GM12878 (cell line): ENCODE data around the gene NMUR1. TPM values are rescaled to one million over a fixed set of nuclear protein-coding genes. Genes with fewer than 3 reads are reported as not detected.

Source experiments
- ATAC-seq: fragments of 200-7000 bp; cut with Tn5 transposase; 3 replicates; pipeline ENCODE4 v1.9.1; 2020; ENCODE audit warnings: mild to moderate bottlenecking, moderate library complexity
- BruUV-seq: library from RNA; stranded (reverse); fragments of 400-500 nt; replicated peaks from 2 replicates; lab custom pipeline; 2021; lab: Mats Ljungman, UMichigan
- CTCF ChIA-PET: fragments of 300-600 bp; sonication (Branson Sonifier 250); formaldehyde crosslinking; extraction: SDS; loops from one replicate; lab custom pipeline; 2021; ENCODE audit warnings: inconsistent platforms; lab: Yijun Ruan, JAX
- POLR2A ChIA-PET: fragments of 350-600 bp; formaldehyde crosslinking; extraction: SDS; loops from one replicate; lab custom pipeline; 2021; ENCODE audit warnings: inconsistent platforms; lab: Charles Lee
- RAD21 ChIA-PET: fragments of 300-600 bp; sonication (Branson Sonifier 250); formaldehyde crosslinking; loops from one replicate; lab custom pipeline; 2023; ENCODE audit warnings: antibody characterized with exemption; ENCODE audit not compliant: unreplicated experiment; lab: Charles Lee
- SMC1A ChIA-PET: fragments of 300-600 bp; sonication (Branson Sonifier 250); formaldehyde crosslinking; loops from one replicate; lab custom pipeline; 2023; ENCODE audit not compliant: unreplicated experiment, uncharacterized antibody; lab: Charles Lee
- DNase-seq: peaks from one replicate; pipeline ENCODE4 v3.0.0-alpha.2; 2011; ENCODE audit warnings: low read depth, low spot score
- FAIRE-seq: peaks from 3 replicates; lab custom pipeline; 2011; peaks lifted over from hg19 to GRCh38; lab: Jason Lieb, UNC
- H2AFZ ChIP-seq: 2 replicates; pipeline ENCODE4 v1.6.0; 2011; ENCODE audit warnings: low read depth, low read length, control low read depth; ENCODE audit not compliant: control insufficient read depth
- H3K27ac ChIP-seq: 2 replicates; pipeline ENCODE4 v1.5.1; 2011; ENCODE audit warnings: control low read depth; ENCODE audit not compliant: control insufficient read depth, insufficient read depth
- H3K27me3 ChIP-seq, 2 experiments: replicated peaks in 1 of 2; 2 replicates each; pipeline versions ENCODE4 v1.6.0 to v1.6.1; 2011; ENCODE audit warnings: low read length in 1 of 2; ENCODE audit not compliant: control insufficient read depth in 2 of 2, insufficient read depth in 2 of 2
- H3K36me3 ChIP-seq, 2 experiments: 2 replicates each; pipeline ENCODE4 v1.5.1; 2011; ENCODE audit warnings: low read length in 1 of 2; ENCODE audit not compliant: control insufficient read depth in 2 of 2, insufficient read depth in 2 of 2
- H3K4me1 ChIP-seq: 2 replicates; pipeline ENCODE4 v1.6.1; 2011; ENCODE audit warnings: mild to moderate bottlenecking, low read length, moderate library complexity, mixed read lengths; ENCODE audit not compliant: control insufficient read depth, insufficient read depth
- H3K4me2 ChIP-seq: 2 replicates; pipeline ENCODE4 v1.6.0; 2011; ENCODE audit warnings: control low read depth; ENCODE audit not compliant: control insufficient read depth, insufficient read depth
- H3K4me3 ChIP-seq: fragments of 200-600 bp; sonication (generic); 2 replicates; pipeline ENCODE4 v1.5.1; 2016
- H3K79me2 ChIP-seq: 2 replicates; pipeline ENCODE4 v1.6.0; 2011; ENCODE audit warnings: low read length; ENCODE audit not compliant: control insufficient read depth, insufficient read depth
- H3K9ac ChIP-seq: 2 replicates; pipeline ENCODE4 v1.8.0; 2011; ENCODE audit warnings: low read length, control low read depth, mixed read lengths; ENCODE audit not compliant: control insufficient read depth, insufficient read depth
- H3K9me3 ChIP-seq: replicated peaks from 3 replicates; pipeline ENCODE4 v1.5.1; 2011; ENCODE audit warnings: mild to moderate bottlenecking, low read length; ENCODE audit not compliant: control insufficient read depth, insufficient read depth
- H4K20me1 ChIP-seq: 2 replicates; pipeline ENCODE4 v1.6.0; 2011; ENCODE audit not compliant: control insufficient read depth, insufficient read depth
- BACH1 ChIP-seq: fragments of 450-650 bp; IDR thresholded peaks from 2 replicates; pipeline ENCODE4 v1.6.1; 2017; ENCODE audit warnings: mild to moderate bottlenecking, borderline replicate concordance
- CHD1 ChIP-seq: IDR thresholded peaks from 2 replicates; pipeline ENCODE4 v1.6.1; 2012; ENCODE audit warnings: low read depth, low read length, improper control_type of control experiment
- CREB1 ChIP-seq: IDR thresholded peaks from 2 replicates; pipeline ENCODE4 v1.6.1; 2012; ENCODE audit warnings: low read depth, mild to moderate bottlenecking, inconsistent platforms
- IRF3 ChIP-seq: fragments of 450-650 bp; IDR thresholded peaks from 2 replicates; pipeline ENCODE4 v1.6.1; 2014; ENCODE audit warnings: mild to moderate bottlenecking
- KAT2A ChIP-seq: conservative IDR thresholded peaks from 2 replicates; pipeline ENCODE4 v1.6.1; 2011; ENCODE audit warnings: low read depth, low read length; ENCODE audit not compliant: control insufficient read depth
- NR2C2 ChIP-seq: IDR thresholded peaks from 2 replicates; pipeline ENCODE4 v1.6.1; 2011; ENCODE audit warnings: borderline replicate concordance, low read depth; ENCODE audit not compliant: control insufficient read depth, insufficient read length
- PAX8 ChIP-seq: fragments of 450-650 bp; IDR thresholded peaks from 2 replicates; pipeline ENCODE4 v1.6.1; 2017; ENCODE audit warnings: mild to moderate bottlenecking, moderate library complexity
- PBX3 ChIP-seq: IDR thresholded peaks from 2 replicates; pipeline ENCODE4 v1.6.1; 2011; ENCODE audit warnings: mild to moderate bottlenecking, low read depth, low read length, moderate library complexity; ENCODE audit not compliant: insufficient replicate concordance
- SP1 ChIP-seq: IDR thresholded peaks from one replicate; pipeline ENCODE4 v1.6.1; 2011; ENCODE audit warnings: low read depth, low read length
- YBX1 ChIP-seq: fragments of 450-650 bp; IDR thresholded peaks from 2 replicates; pipeline ENCODE4 v1.6.1; 2016; ENCODE audit warnings: antibody characterized with exemption
- ZNF384 ChIP-seq: IDR thresholded peaks from 2 replicates; pipeline ENCODE4 v1.6.1; 2012; ENCODE audit warnings: low read depth, mild to moderate bottlenecking, low read length, improper control_type of control experiment, borderline replicate concordance
- WGBS: methylation state at CpG from one replicate; pipeline ENCODE4 v1.1.6; 2016; ENCODE audit warnings: low lambda C conversion rate; ENCODE audit not compliant: insufficient replicate concordance, insufficient coverage; ENCODE audit errors: missing lambda C conversion rate; 5-methylcytosine and 5-hydroxymethylcytosine counted together
- in situ Hi-C: fragments of 300-500 bp; cut with MboI; formaldehyde crosslinking; loops from 9 replicates; pipeline ENCODE4 v1.14.3; 2018; ENCODE audit warnings: mixed read lengths
- intact Hi-C: fragments of 100-400 bp; cut with micrococcal nuclease; formaldehyde crosslinking; loops from one replicate; pipeline ENCODE4 v1.14.2; 2022; ENCODE audit not compliant: unreplicated experiment
- polyA plus RNA-seq, 11 experiments: library from polyadenylated mRNA; depleted of rRNA in 4 of 11; unstranded in 6 of 11; stranded (reverse) in 5 of 11; fragments of >200 nt; fragmentation: Nextera tagmentation in 4 of 11; fragmentation: Illumina TruSeq in 1 of 11; extraction: Ambion mirVana in 4 of 11; extraction: Trizol in 1 of 11; gene quantifications; 1 replicate in 1 of 11; 2 replicates in 10 of 11; pipeline versions ENCODE4 v1.2.1 to v1.2.3, GENCODE V29; 2011 to 2016; ENCODE audit warnings: inconsistent platforms in 2 of 11, missing spikeins in 2 of 11, low read depth in 1 of 11
- total RNA-seq, 4 experiments: library from RNA; depleted of rRNA in 3 of 4; stranded (reverse); fragments of >200 nt in 3 of 4; fragmentation: Illumina TruSeq in 1 of 4; extraction: Trizol in 1 of 4; gene quantifications; 2 replicates each; pipeline versions ENCODE4 v1.2.1 to v1.2.3, GENCODE V29; 2013 to 2021

Gene NMUR1
- total and polyA plus RNA-seq, 10 of the 15 experiments (the other 5 are each of a cell fraction or from before 2014, with no cell fraction given), result under 0.01 to 0.08 (median 0.02) TPM; not detected in 5

GRCh38 chr2:231556981-231557380 lies 26.7 kb upstream of the NMUR1 start:
- SMC1A ChIA-PET, result interaction anchor here (1.1 to 5.3 kb wide), 9 partner anchors 10 to 76 kb away, joined by 3 to 50 read pairs (median 8); partner anchors contain the start of gene NMUR1
- WGBS, result 64% methylated on average over 7 of the region's 7 CpGs
- H3K79me2 ChIP-seq, result no peaks in the 10 kb centered on the region
- H3K4me2 ChIP-seq, result no peak overlapping the region
- CTCF ChIA-PET, result interaction anchor here (1.1 to 10.9 kb wide), 10 partner anchors 12 to 75 kb away, joined by 3 to 132 read pairs (median 11); partner anchors contain the start of gene NMUR1
- peaks cover 10% of the 10 kb centered on the region for H3K9me3 ChIP-seq
- no TSS peak for BruUV-seq
- RAD21 ChIA-PET, result interaction anchor here (0.9 to 8.0 kb wide), 9 partner anchors 11 to 92 kb away, joined by 3 to 59 read pairs (median 5); partner anchors contain the start of gene NMUR1
- DNase-seq, result no peak
- in situ Hi-C loops, result loop anchor here (5.0 kb wide), 1 partner anchor 35 kb away; no protein-coding TSS in a partner anchor
- H4K20me1 ChIP-seq, result no peaks in the 10 kb centered on the region
- POLR2A ChIA-PET, result no interaction called here
- no peak overlapping the region for H3K27ac ChIP-seq
- no peak; the same call in 2 of the 3 replicates for ATAC-seq
- FAIRE-seq, result no peak
- H2AFZ ChIP-seq, result no peak overlapping the region
- no peaks in the 10 kb centered on the region for H3K27me3 ChIP-seq
- no peaks in the 10 kb centered on the region for H3K36me3 ChIP-seq
- no peak overlapping the region for H3K4me3 ChIP-seq
- no peak overlapping the region for H3K9ac ChIP-seq
- no peak for TF ChIP-seq KAT2A
- TF ChIP-seq YBX1, result no peak
- TF ChIP-seq PAX8, result no peak
- no peak for TF ChIP-seq BACH1
- TF ChIP-seq IRF3, result no peak
- no peak for TF ChIP-seq NR2C2
- no peak for TF ChIP-seq SP1
- no peak for TF ChIP-seq ZNF384
- no peak for TF ChIP-seq CREB1
- no peak for TF ChIP-seq CHD1
- no peak for TF ChIP-seq PBX3
- peaks cover 20% of the 10 kb centered on the region for H3K4me1 ChIP-seq
- intact Hi-C loops, result no loop called here
